Mesothelial cell of epicardium (in vitro differentiated cells): ENCODE data around the gene UCN2. TPM values are rescaled to one million over a fixed set of nuclear protein-coding genes. Genes with fewer than 3 reads are reported as not detected.

ENCODE experiments used
- DNase-seq, 2 experiments: peaks; one replicate each; pipeline ENCODE4 v3.0.0; 2021; ENCODE audit warnings: low spot score in 2 of 2; ENCODE audit not compliant: unreplicated experiment in 2 of 2
- H3K27ac Mint-ChIP-seq: 2 replicates; pipeline ENCODE4 v1.8.0; 2021; ENCODE audit warnings: mixed read lengths
- H3K27me3 Mint-ChIP-seq: 2 replicates; pipeline ENCODE4 v1.8.0; 2021; ENCODE audit warnings: low read depth, mixed read lengths
- H3K36me3 Mint-ChIP-seq: 2 replicates; pipeline ENCODE4 v1.8.0; 2021; ENCODE audit warnings: mixed read lengths
- H3K4me1 Mint-ChIP-seq: 2 replicates; pipeline ENCODE4 v1.8.0; 2021; ENCODE audit warnings: mixed read lengths
- H3K4me3 Mint-ChIP-seq: 2 replicates; pipeline ENCODE4 v1.8.0; 2021; ENCODE audit warnings: mild to moderate bottlenecking, moderate library complexity, mixed read lengths
- H3K9me3 Mint-ChIP-seq: 2 replicates; pipeline ENCODE4 v1.8.0; 2021; ENCODE audit warnings: mixed read lengths
- CTCF ChIP-seq: fragments of 200-600 bp; sonication (generic); IDR thresholded peaks from one replicate; pipeline ENCODE4 v1.5.0; 2021; ENCODE audit warnings: antibody characterized with exemption; ENCODE audit not compliant: unreplicated experiment
- total RNA-seq: library from RNA; stranded (reverse); gene quantifications from 3 replicates; pipeline ENCODE4 v1.2.1, GENCODE V29; 2021

The UCN2 gene
- total RNA-seq, 1 donor from 2014 or later: 0.60 TPM

- H3K36me3 Mint-ChIP-seq: peaks cover 19% of the 10 kb centered on the region
- H3K27me3 Mint-ChIP-seq: peaks cover 3% of the 10 kb centered on the region
- H3K4me3 Mint-ChIP-seq: no peak overlapping the region
- peaks cover 31% of the 10 kb centered on the region for H3K4me1 Mint-ChIP-seq
- H3K27ac Mint-ChIP-seq: no peak overlapping the region
- no peak for TF ChIP-seq CTCF
- DNase-seq: no peak
- no peaks in the 10 kb centered on the region for H3K9me3 Mint-ChIP-seq
These were observed 37.4 kb upstream of the UCN2 start for GRCh38 chr3:48600711-48601621.

- peaks cover 19% of the 10 kb centered on the region for H3K36me3 Mint-ChIP-seq
- TF ChIP-seq CTCF: no peak
- H3K4me3 Mint-ChIP-seq: no peak overlapping the region
- H3K4me1 Mint-ChIP-seq: peaks cover 37% of the 10 kb centered on the region
- no peak for DNase-seq
- H3K9me3 Mint-ChIP-seq: no peaks in the 10 kb centered on the region
- H3K27ac Mint-ChIP-seq: peak overlapping the region; percentile 1
- H3K27me3 Mint-ChIP-seq: peaks cover 4% of the 10 kb centered on the region
These were observed 36.1 kb upstream of the UCN2 start for GRCh38 chr3:48599509-48600285.

GRCh38 chr3:48599077-48599501, 35.5 kb upstream of the UCN2 start:
- H3K27ac Mint-ChIP-seq: peak overlapping the region; percentile 89
- H3K4me3 Mint-ChIP-seq: no peak overlapping the region
- H3K36me3 Mint-ChIP-seq: peaks cover 14% of the 10 kb centered on the region
- DNase-seq: no peak
- no peak for TF ChIP-seq CTCF
- H3K4me1 Mint-ChIP-seq: peaks cover 40% of the 10 kb centered on the region
- peaks cover 10% of the 10 kb centered on the region for H3K27me3 Mint-ChIP-seq
- no peaks in the 10 kb centered on the region for H3K9me3 Mint-ChIP-seq

GRCh38 chr3:48598323-48599076, 34.9 kb upstream of the UCN2 start:
- no peak for DNase-seq
- no peak for TF ChIP-seq CTCF
- Mint-ChIP-seq H3K4me1 (peaks cover 40% of the 10 kb centered on the region), H3K27me3 (peaks cover 11% of the 10 kb centered on the region), H3K27ac (peak overlapping the region; percentile 89), H3K36me3 (peaks cover 11% of the 10 kb centered on the region), H3K4me3 (no peak overlapping the region), H3K9me3 (no peaks in the 10 kb centered on the region)

- no peak for TF ChIP-seq CTCF
- Mint-ChIP-seq H3K4me1 (peaks cover 40% of the 10 kb centered on the region), H3K9me3 (no peaks in the 10 kb centered on the region), H3K27me3 (peaks cover 11% of the 10 kb centered on the region), H3K4me3 (no peak overlapping the region), H3K36me3 (peaks cover 6% of the 10 kb centered on the region), H3K27ac (peak overlapping the region; percentile 66)
- no peak for DNase-seq
These were observed 33.8 kb upstream of the UCN2 start for GRCh38 chr3:48597408-48597800.
